Activated gamma-delta T cell (primary cell): Measurements from ENCODE around the gene MYO1G.
"Not testable (repeated sequence)": the region's sequence is repeated elsewhere in the genome, so short reads cannot be mapped to it uniquely, and the experiment has no call there.

Experiments used
- DNase-seq: peaks from one replicate; lab custom pipeline; 2025; lab: John Stamatoyannopoulos, UW
- total RNA-seq, 2 donors: gene quantifications; one replicate each; lab custom pipeline; 2026; lab: John Stamatoyannopoulos, UW

Gene MYO1G
- 297 to 307 reads per million in 2 donors for total RNA-seq

DNA sequence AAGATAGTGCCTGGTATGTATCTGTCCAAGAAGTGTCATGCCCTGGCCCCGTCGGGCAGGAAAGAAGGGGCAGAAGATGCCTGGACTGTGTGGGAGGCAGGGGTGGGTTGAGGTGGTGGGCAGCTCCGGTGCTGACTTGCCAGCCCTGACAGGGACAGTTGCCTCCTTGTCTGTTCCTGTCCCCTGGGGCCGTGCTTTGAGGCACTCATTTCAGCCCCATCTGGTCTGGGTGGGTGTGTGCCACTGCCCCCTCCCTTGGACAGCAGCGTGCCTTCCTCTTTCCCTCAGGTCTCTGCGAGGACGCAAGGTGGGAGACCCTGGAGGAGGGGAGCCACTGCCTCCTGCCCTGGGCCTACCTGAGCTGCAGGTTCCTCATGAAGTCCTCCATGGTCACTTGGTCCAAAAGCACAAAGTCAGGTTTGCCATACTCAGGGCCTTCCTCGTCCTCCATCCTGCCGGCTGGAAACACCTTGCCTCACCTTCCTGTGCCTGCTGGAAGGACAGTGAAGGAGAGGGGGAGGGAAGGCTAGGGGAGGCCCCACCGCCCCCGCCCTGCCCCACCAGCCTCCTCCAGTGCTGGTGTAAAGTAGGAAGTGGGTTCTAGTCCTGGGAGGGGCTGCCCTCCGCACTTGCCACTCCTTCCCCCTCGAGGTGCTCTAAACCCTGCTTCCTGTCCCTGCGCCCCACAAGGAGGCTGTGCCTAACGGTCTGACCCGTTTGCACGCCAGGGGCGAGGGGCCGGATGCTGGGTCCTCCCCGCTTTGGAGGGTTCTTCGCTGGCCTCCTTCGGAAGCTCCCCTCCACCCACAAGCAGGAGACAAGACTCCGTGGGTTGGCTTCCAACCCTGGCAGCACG, at the start of gene MYO1G:
MYO1G (minus strand) TSS at position 505 of the 856 bp plus-strand sequence; CDS start at position 451, 54 bp downstream.
- peak; percentile 71 for DNase-seq

DNA sequence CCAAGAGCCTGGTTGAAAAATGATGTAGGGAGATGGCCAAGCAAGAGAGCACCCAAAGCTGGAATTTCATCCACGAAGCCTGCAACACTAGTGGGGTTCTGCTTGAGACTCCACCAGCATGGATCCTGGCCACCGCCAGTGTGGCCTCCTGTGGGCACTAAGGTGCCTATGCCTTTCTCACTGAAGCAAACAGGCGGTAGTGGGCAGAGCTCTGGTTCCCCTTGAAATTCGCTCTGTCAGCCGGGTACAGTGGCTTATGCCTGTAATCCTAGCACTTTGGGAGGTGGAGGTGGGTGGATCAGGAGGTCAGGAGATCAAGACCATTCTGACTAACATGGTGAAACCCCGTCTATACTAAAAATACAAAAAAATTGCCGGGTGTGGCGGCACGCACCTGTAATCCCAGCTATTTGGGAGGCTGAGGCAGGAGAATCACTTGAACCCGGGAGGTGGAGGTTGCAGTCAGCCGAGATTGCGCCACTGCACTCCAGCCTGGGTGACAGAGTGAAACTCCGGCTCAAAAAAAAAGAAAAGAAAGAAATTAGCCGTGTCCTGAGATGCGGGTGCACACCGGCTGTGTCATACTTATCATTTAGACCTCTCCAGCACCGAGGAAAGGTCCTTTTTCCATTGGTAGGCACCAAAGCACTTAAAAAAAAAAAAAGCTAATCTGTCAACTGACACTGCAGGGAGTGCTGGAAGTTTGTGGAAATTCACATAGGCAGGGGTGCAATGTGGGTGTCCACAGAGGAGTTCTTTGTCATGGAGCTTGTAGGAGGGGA, 49.5 kb upstream of the MYO1G start:
- no peak for DNase-seq

DNA sequence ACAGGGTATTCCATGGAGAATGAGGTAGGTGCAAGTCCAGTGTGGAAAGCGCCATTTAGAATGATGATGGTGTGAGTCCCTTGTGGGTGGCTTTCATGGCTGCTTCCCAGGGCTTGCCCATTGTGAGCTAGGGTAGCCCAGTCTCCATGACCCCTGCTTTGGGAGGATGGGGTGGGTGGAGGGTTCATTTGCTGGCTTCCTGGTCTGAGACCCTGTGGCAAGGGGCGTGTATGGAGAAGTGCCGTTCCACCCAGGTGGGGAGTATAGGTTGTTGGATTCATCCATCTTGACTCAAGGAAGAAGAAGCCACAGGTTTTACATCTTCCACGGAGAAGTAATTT, 48.9 kb upstream of the MYO1G start:
- no peak for DNase-seq

DNA sequence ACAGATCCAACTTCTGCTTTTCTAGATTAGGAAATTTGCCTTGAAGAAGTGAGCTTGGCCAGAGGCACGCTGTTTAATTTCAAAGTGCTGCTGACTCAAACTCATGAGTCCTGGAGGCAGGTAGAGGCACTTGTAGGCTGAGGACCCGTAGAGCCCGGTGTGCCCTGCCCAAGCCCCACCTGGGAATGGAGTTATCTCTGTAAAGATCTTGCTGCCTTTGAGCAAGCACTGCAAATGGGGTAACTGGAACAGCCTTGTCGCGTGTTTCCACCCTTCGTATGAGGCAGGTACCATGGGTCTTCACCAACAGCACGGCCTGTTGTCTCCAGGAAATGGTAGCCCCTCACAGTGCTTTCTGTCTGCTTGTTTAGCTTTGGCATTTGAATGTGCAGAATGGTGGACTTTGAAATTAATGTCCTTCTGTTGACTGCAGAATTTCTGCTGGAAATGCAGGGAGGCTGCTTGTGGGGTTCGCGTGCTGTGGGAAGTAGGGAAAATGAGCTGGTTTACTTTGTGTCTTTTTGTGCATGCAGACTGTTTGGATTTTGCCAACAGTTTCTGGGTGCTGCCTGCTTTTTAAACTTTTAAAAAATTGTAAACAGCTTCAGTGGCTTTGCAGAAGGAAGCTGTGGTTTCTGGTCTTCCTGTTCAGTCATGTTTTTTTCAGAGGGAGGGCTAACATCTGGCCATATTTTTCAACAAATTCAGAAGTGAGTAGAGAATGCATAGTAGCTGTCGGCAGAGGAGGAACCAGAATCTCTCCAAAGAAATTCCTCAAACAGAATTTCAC, 48.4 kb upstream of the MYO1G start:
- DNase-seq = no peak

DNA sequence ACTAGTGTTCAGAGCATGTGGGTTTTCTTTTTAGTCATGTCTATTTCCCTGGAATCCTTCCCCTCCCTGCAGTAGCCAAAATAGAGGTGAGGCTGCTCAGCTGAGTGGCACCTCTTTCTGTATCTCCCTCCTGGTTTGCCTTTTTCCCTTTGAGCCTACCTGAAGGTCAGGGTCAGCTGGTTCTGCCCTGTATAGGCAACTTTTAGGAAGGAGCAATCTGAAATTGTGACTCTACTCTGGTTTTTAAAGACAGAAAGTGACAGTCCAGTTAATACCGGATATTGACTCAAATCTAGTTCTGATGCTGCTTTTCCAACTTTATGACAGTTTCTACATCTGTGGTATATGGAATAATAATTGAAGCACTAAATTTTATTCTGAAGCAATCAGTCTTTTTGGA, 47.2 kb upstream of the MYO1G start:
- DNase-seq = no peak

DNA sequence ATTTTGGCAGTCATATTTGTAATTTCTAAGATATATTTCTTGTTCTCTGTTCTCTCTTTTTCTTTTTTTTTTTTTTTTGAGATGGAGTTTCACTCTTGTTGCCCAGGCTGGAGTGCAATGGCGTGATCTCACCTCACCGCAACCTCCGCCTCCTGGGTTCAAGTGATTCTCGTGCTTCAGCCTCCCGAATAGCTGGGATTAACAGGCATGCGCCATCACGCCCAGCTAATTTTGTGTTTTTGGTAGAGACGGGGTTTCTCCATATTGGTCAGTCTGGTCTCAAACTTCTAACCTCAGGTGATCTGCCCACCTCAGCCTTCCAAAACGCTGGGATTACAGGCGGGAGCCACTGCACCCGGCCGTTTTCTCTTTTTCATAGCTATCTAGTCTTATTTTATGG, 46.7 kb upstream of the MYO1G start:
- not testable (repeated sequence) for DNase-seq

DNA sequence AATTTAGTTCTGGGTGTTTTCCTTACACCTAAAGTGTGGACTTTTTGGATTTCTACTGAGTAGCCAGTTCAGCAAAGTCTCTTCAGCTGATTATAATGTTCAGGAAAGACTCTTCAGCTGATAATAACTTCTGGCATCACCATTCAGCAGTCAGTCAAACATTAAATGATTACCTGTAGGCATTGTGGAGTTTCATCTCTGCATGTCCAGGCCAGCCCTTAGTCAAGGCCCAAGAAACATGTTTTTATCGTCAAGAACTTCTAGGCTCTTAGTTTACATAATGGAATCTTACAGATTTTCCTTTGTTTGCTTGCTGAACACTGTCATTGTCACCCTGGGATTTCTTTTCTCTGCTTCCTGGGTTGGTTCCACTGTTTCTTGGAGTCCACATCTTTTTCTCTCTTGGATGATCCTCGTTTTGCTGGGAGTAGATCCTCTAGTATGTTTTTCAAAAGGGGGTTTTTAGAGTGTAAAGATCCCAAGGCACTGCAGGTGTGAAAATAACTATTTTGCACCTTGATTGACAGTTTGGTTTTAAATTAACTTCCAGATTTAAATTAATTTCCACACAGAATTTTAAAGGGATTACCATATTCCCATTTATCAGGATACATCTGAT, 45.4 kb upstream of the MYO1G start:
- no peak for DNase-seq

DNA sequence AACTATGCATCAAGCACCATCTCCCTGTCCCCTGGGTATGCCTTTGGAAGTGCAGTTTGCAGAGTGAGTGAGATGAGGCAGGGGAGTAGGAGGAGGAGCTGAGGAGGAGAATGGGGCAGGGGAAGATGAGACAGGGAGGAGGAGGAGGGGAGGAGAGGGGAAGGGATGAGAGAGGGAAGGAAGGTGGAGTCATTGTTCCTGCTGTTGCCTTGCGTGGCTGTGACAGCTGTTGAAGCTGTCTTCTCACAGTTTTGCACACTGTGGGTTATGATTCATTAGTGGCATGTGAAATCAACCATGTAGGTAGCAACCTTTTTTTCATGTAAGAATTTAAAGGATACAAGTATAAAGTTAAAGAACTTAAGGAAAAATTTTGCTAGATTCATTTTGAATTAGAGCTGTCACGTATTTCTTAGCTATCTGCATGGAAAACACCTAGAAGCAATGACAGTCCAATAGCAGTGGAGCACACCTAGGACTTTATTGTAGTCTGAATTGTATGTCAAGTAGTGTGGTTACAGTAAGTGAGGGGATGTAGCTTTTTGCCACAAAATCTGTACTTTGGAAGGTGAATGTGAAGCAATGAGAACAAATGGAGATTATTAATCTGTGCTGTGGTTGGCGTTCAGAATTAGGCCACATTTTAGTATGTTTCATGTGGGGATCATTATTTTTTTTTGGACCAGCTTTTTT, 42.9 kb upstream of the MYO1G start:
- no peak for DNase-seq

DNA sequence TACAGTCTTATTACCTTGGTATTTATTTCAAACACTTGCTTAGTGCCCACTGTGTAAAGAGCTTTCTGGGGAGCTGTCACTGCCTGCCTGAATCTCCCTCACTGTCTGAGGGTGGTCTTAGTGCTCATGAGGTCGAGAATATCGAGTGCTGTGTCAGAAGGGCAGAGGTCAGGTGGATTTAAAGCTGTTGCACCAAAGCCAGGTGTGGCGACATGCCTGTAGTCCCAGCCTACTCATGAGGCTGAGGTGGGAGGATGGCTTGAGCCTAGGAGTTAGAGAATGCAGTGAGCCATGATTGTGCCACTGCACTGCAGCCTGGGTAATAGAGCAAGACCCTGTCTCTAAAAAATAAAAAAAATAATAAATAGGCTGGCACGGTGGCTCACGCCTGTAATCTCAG, 42.1 kb upstream of the MYO1G start:
- no peak for DNase-seq

DNA sequence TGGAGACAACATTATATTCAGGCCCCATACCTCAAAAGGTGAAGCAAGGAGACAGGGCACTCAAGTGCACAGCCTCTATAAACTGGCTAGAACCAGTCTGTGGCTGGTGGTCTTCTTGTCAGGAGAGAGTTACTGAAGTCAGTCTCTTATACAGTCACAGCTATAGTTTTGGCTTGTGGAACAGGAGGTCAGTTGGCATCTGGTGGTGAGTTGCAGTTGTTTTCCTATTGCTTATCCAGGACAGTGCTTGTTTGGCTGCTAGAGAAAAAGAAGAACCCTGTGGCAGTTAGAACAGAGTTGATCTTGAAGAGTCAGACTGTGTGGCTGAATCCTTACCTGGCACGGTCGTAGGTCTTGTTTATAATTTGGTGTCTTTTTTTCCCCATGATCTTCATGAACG, 38.4 kb upstream of the MYO1G start:
- no peak for DNase-seq

DNA sequence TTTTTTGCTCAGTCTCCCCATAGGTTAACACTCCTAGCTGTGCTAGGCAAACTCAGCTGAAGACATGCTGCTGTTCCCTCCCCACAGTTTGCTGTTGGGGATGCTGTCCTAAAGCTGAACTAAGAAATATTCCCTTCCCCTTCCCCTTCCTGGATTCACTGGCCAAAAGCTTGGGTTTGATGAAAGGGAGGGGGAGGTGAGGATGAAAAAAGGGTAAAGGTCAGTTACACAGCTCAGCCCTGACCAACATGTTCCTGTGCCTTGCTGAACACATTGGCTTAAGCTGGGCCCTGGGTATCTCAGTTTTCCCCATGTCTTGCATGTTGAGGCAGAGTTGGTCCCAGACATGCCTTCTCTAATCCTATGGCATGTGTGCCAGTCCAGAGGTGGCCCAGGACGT, 36.5 kb upstream of the MYO1G start:
- DNase-seq = no peak

DNA sequence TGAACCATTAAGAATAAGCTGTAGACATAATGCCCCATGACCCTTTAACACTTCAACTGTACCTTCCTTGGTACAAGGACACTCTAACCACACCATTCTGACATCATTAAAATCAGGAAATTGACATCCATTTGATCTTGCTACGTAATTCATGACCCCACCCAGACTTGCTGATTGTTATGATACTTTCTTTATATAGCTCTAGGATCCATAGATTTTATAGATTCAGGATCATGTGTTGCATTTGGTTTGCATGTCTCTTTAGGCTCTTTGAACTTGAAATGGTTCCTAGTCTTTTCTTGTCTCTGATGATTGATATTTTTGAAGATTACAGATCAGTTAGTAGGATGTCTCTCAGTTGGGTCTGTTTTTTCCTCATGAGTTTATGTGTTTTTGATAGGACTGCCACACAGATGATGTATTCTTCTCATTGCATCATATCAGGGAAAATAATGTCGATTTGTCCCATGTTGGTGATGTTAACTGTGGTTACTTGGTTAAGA, 34.7 kb upstream of the MYO1G start:
- DNase-seq = no peak

DNA sequence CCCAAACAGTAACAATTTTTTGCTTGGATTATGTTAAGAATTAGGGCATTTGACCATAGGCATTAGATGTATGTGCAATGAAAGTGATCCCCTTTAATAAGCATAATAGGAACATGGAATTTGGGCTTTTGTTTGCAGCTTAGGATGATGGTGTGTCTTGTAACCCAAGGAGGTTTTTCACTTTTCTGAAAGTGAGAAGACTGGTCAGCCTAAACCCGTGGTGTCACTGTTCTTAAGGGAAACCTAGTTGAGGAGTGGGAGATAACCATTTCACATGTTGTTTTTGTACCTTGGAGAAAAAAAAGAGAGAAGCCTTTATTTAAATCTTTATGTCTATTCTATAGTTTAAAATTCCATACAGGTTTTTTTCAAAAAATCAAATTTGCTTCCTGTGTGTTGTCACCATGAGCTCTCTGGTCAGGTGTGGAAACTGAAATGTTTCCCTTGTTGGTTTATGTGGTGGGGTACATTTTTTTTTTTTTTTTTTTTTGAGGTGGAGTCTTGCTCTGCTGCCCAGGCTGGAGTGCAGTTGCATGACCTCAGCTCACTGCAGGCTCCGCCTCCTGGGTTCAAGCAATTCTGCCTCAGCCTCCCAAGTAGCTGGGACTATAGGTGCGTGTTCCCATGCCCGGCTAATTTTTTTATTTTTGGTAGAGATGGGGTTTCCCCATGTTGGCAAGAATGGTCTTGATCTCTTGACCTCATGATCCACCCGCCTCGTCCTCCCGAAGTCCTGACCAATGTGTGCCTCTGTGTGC, 28.9 kb upstream of the MYO1G start:
- no peak for DNase-seq

DNA sequence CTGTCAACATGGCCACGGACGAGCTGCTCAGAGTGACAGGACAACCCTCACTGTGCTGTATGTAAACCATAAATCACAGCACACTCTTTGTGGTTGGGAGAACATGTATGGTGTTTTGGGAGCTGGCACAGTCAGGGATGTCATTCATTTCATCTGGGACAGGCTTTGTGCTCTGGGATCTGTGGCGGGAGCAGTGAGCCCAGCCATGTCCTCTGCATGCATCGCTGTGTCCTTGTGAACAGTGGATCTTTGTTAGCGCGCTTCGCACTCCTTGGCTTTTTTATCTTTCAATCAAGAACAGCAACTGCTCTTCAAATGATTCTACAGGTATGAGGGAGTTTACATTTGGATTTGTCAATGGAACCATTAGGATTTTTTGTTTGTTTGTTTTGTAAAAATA, 28.3 kb upstream of the MYO1G start:
- DNase-seq = no peak

DNA sequence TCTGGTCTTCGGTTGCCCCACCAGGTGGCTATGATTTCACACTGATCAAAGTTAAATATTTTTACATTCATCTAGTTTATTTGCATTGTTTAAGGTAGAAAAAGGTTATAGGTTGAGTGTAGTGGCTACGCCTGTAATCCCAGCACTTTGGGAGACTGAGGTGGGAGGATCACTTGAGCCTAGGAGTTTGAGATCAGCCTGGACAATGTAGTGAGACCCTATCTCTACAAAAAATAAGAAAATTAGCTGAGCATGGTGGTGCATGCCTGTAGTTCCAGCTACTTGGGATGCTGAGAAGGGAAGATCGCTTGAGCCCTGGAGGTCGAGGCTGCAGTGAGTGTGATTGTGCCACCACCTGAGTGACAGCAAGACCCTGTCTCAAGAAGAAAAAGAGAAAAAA, 25.0 kb upstream of the MYO1G start:
- no peak for DNase-seq

DNA sequence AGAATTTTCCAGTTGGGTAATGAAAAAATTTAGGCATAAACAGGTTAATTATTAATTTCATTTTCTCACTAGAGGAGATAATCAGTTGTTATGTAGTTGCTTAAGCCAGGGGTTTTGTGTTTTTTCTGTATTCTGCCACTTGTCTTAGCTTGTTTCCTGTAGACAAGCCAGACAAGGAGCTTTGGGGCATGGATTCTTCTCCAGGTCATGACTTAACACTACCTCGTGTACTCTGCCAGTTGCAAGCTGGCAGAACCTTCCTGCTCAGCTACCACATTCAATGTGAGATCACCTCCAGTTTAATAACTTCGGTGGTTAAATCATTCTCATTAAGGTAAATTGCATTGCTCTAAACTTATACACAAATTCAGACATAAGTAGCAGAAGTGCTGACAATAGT, 23.0 kb upstream of the MYO1G start:
- DNase-seq = no peak

DNA sequence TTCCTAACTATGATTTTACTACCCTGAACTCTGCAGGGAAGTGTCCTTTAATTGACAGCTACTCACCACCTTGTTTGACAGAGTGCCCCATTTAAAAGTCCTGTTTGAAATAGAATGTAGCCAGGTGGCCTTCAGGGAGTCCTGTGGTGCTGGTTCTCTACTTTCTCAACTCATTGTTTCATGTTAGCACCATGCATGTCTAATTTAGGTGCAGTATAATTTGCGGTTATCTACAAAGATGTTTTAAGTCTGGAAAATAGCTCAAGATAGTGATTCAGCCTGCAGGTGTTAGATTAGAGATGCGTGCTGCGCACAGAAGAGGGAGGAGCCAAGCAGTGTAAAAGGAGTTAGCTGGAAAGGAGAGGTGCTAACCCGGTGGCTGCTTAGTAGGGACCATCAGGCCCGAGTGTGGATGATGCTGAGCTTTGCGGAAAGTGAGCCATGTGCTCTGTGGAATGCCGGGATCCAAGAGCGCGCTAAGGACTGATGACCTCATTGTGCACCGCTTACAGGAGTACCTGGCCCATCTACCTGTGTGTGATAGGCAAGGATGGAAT, 22.4 kb upstream of the MYO1G start:
- DNase-seq = no peak

DNA sequence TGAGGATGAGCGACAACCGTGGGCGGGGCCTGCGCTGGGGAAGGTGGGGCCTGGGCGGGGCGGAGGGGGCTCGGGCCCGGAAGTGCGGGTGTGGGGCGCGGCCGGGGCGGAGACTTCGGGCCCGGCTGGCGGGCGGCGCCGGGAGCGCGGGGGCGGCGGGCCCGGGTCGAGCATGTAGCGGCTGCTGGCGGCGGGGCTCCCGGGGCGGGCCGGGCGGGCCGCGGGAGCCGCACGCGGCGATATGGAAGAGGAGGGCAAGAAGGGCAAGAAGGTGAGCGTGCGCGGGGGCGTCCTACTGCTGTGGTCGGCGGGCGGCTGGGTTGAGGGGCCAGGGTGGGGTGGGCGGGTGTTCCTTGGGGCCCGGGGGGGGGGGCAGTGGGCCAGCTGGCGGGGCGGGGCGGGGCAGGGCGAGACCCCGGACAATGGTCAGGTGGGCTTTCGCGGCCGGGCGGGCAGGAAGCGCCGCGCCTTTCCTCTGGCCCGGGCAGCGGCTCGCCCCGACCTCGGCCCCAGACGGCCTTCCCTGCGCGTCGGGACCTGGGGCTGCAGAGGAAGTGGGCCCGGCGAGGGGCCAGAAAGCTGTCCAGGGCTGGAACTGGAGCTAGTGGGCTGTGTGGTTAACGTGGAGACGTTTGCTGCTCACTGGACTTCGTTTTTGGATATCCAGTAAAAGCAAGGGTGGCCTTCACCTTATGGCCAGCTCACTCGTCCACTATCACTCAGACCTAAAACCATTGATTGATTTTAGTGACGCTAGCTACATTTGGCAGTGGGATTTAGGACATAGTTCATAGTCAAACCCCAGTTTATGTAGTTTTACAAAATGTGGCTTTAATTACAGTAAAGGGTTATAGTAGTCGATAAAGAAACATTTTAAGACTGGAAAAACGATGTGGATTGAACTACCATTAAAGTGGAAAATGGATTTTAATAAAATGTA, 21.5 kb upstream of the MYO1G start, which contains the start of gene CCM2:
CCM2 (plus strand) TSS at position 109 of the 940 bp plus-strand sequence; CDS start at position 242, 133 bp downstream.
- no peak for DNase-seq
